Measurements from ENCODE around the gene CHD9. TPM values are rescaled to one million over a fixed set of nuclear protein-coding genes. Genes with fewer than 3 reads are reported as not detected.
A peak's percentile ranks its signal among the peaks of the same experiment; 100 is the strongest.

CHD9 gene
- total RNA-seq, 1 donor from 2014 or later = 77.4 TPM

- Histone ChIP-seq H4K20me1 (ENCODE audit: insufficient read depth, low read length) (no peaks in the 10 kb centered on the region), H3K9me3 (ENCODE audit: insufficient read depth, low read depth, low read length) (no peaks in the 10 kb centered on the region), H3K9ac (ENCODE audit: low read length) (no peak overlapping the region), H3K4me1 (ENCODE audit: insufficient read depth, low read length) (peaks cover 37% of the 10 kb centered on the region), H3K4me3 (ENCODE audit: insufficient read depth, low read depth, low read length) (no peak overlapping the region), H3K27ac (ENCODE audit: low read depth, low read length) (peak overlapping the region; percentile 89), H3K4me2 (ENCODE audit: low read length) (peak overlapping the region; percentile 80), H3K36me3 (ENCODE audit: insufficient read depth, low read length) (no peaks in the 10 kb centered on the region), H2AFZ (ENCODE audit: low read depth, low read length) (no peak overlapping the region), H3K27me3 (ENCODE audit: insufficient read depth, low read length) (no peaks in the 10 kb centered on the region), H3K79me2 (ENCODE audit: insufficient read depth, low read length) (peaks cover 31% of the 10 kb centered on the region)
- no peaks in the 10 kb centered on the region for H3K27me3 Mint-ChIP-seq (ENCODE audit: low read depth, unreplicated experiment)
- no peak for DNase-seq (ENCODE audit: low read depth)
- no peaks in the 10 kb centered on the region for H3K9me3 Mint-ChIP-seq (ENCODE audit: unreplicated experiment)
- H3K4me1 Mint-ChIP-seq (ENCODE audit: low read depth, unreplicated experiment) = peaks cover 35% of the 10 kb centered on the region
- FAIRE-seq = no peak
- H3K27ac Mint-ChIP-seq (ENCODE audit: unreplicated experiment) = no peak overlapping the region
- TF ChIP-seq EZH2 (IDR thresholded peaks at IDR 0.05; ENCODE audit: insufficient read depth, low read length) (no peak), CTCF (IDR thresholded peaks at IDR 0.05; ENCODE audit: insufficient read depth, low read depth, low read length) (no peak)
- H3K4me3 Mint-ChIP-seq (ENCODE audit: unreplicated experiment) = no peak overlapping the region
- H3K36me3 Mint-ChIP-seq (ENCODE audit: low read depth, unreplicated experiment) = peaks cover 6% of the 10 kb centered on the region
These were observed 37.5 kb downstream of the CHD9 start for GRCh38 chr16:53092284-53092683.

- Mint-ChIP-seq H3K27ac (ENCODE audit: unreplicated experiment) (no peak overlapping the region), H3K4me3 (ENCODE audit: unreplicated experiment) (no peak overlapping the region)
These were observed 38.5 kb downstream of the CHD9 start for GRCh38 chr16:53093162-53093744.

More at GRCh38 chr16:53093162-53093744, 38.5 kb downstream of the CHD9 start:
- peaks cover 35% of the 10 kb centered on the region for H3K79me2 ChIP-seq (ENCODE audit: insufficient read depth, low read length)
- no peak for FAIRE-seq
- H3K4me2 ChIP-seq (ENCODE audit: low read length) = no peak overlapping the region
- H4K20me1 ChIP-seq (ENCODE audit: insufficient read depth, low read length) = no peaks in the 10 kb centered on the region
- no peak for TF ChIP-seq CTCF (IDR thresholded peaks at IDR 0.05; ENCODE audit: insufficient read depth, low read depth, low read length)
- no peak for TF ChIP-seq EZH2 (IDR thresholded peaks at IDR 0.05; ENCODE audit: insufficient read depth, low read length)
- H3K27ac ChIP-seq (ENCODE audit: low read depth, low read length) = no peak overlapping the region
- no peaks in the 10 kb centered on the region for H3K9me3 ChIP-seq (ENCODE audit: insufficient read depth, low read depth, low read length)
- no peaks in the 10 kb centered on the region for H3K36me3 ChIP-seq (ENCODE audit: insufficient read depth, low read length)
- H3K9me3 Mint-ChIP-seq (ENCODE audit: unreplicated experiment) = no peaks in the 10 kb centered on the region
- H3K36me3 Mint-ChIP-seq (ENCODE audit: low read depth, unreplicated experiment) = peaks cover 6% of the 10 kb centered on the region
- H3K27me3 Mint-ChIP-seq (ENCODE audit: low read depth, unreplicated experiment) = no peaks in the 10 kb centered on the region
- no peak overlapping the region for H3K4me3 ChIP-seq (ENCODE audit: insufficient read depth, low read depth, low read length)
- H2AFZ ChIP-seq (ENCODE audit: low read depth, low read length) = no peak overlapping the region
- H3K4me1 ChIP-seq (ENCODE audit: insufficient read depth, low read length) = peaks cover 38% of the 10 kb centered on the region
- peaks cover 35% of the 10 kb centered on the region for H3K4me1 Mint-ChIP-seq (ENCODE audit: low read depth, unreplicated experiment)
- H3K27me3 ChIP-seq (ENCODE audit: insufficient read depth, low read length) = no peaks in the 10 kb centered on the region
- no peak for DNase-seq (ENCODE audit: low read depth)
- no peak overlapping the region for H3K9ac ChIP-seq (ENCODE audit: low read length)

Measured in astrocyte (in vitro differentiated cells and primary cell).